GM21423 (cell line): ENCODE results near the gene BMAL1.
"Not testable (repeated sequence)": the region's sequence is repeated elsewhere in the genome, so short reads cannot be mapped to it uniquely, and the experiment has no call there.

Experiments
- ATAC-seq: cut with Tn5 transposase; IDR thresholded peaks from one replicate; pipeline ENCODE4 v1.9.1; 2021; ENCODE audit warnings: mild to moderate bottlenecking, moderate library complexity; ENCODE audit not compliant: unreplicated experiment

BMAL1 gene

GRCh38 chr11:13277768-13278608 is at the start of gene BMAL1:
Gene BMAL1 (plus strand): TSS chr11:13277790. CDS start chr11:13354309, 76,519 bp downstream.
- ATAC-seq, result peak; percentile 24

- ATAC-seq, result no peak
Measured at GRCh38 chr11:13228572-13228971, 49.0 kb upstream of the BMAL1 start.

- ATAC-seq, result no peak
Measured at GRCh38 chr11:13229136-13229535, 48.5 kb upstream of the BMAL1 start.

- ATAC-seq, result no peak
Measured at GRCh38 chr11:13229711-13230318, 47.8 kb upstream of the BMAL1 start.

GRCh38 chr11:13233173-13233745 is 44.3 kb upstream of the BMAL1 start:
- ATAC-seq, result no peak

GRCh38 chr11:13235895-13236294 is 41.7 kb upstream of the BMAL1 start:
- no peak for ATAC-seq

GRCh38 chr11:13236626-13237025 is 41.0 kb upstream of the BMAL1 start:
- no peak for ATAC-seq

- ATAC-seq, result no peak
Measured at GRCh38 chr11:13237761-13238160, 39.8 kb upstream of the BMAL1 start.

GRCh38 chr11:13238879-13239514 is 38.6 kb upstream of the BMAL1 start:
- no peak for ATAC-seq

- no peak for ATAC-seq
Measured at GRCh38 chr11:13242564-13242963, 35.0 kb upstream of the BMAL1 start.

GRCh38 chr11:13247606-13248296 is 29.8 kb upstream of the BMAL1 start:
- ATAC-seq, result no peak

- no peak for ATAC-seq
Measured at GRCh38 chr11:13249177-13249576, 28.4 kb upstream of the BMAL1 start.

- no peak for ATAC-seq
Measured at GRCh38 chr11:13249992-13250391, 27.6 kb upstream of the BMAL1 start.

GRCh38 chr11:13251966-13252365 is 25.6 kb upstream of the BMAL1 start:
- no peak for ATAC-seq

- ATAC-seq, result no peak
Measured at GRCh38 chr11:13252438-13252837, 25.2 kb upstream of the BMAL1 start.

GRCh38 chr11:13256216-13256615 is 21.4 kb upstream of the BMAL1 start:
- no peak for ATAC-seq

- not testable (repeated sequence) for ATAC-seq
Measured at GRCh38 chr11:13258061-13258460, 19.5 kb upstream of the BMAL1 start.

GRCh38 chr11:13258855-13259254 is 18.7 kb upstream of the BMAL1 start:
- ATAC-seq, result no peak

- ATAC-seq, result no peak
Measured at GRCh38 chr11:13259374-13259773, 18.2 kb upstream of the BMAL1 start.

- ATAC-seq, result no peak
Measured at GRCh38 chr11:13260201-13260962, 17.2 kb upstream of the BMAL1 start.
